Activated CD4-positive, CD25-positive, alpha-beta regulatory T cell treated with anti-CD3 and anti-CD28 coated beads, Interleukin-2, amount 50 U/mL, for 72 hours (primary cell): ENCODE data around the gene PRDM4.

Experiments
- DNase-seq: peaks from one replicate; pipeline ENCODE4 v3.0.0; 2021

Gene PRDM4

GRCh38 chr12:107760809-107761501 is at the start of gene PRDM4:
Gene PRDM4, minus strand, starts transcription at chr12:107761137. Its CDS starts 622 bp downstream, at chr12:107760515.
- DNase-seq: peak; percentile 95

- no peak for DNase-seq
Measured at GRCh38 chr12:107807471-107808150, 46.7 kb upstream of the PRDM4 start.

GRCh38 chr12:107805488-107806180 is 44.7 kb upstream of the PRDM4 start:
- no peak for DNase-seq

GRCh38 chr12:107803092-107803491 is 42.2 kb upstream of the PRDM4 start:
- DNase-seq: no peak

GRCh38 chr12:107801150-107801549 is 40.2 kb upstream of the PRDM4 start:
- no peak for DNase-seq

- DNase-seq: no peak
Measured at GRCh38 chr12:107798580-107798979, 37.6 kb upstream of the PRDM4 start.

- DNase-seq: no peak
Measured at GRCh38 chr12:107794451-107794850, 33.5 kb upstream of the PRDM4 start.

- DNase-seq: no peak
Measured at GRCh38 chr12:107791465-107792089, 30.6 kb upstream of the PRDM4 start.

GRCh38 chr12:107788690-107789458 is 27.9 kb upstream of the PRDM4 start:
- no peak for DNase-seq

GRCh38 chr12:107788281-107788680 is 27.3 kb upstream of the PRDM4 start:
- no peak for DNase-seq

- no peak for DNase-seq
Measured at GRCh38 chr12:107783406-107784376, 22.8 kb upstream of the PRDM4 start.

GRCh38 chr12:107782067-107782466 is 21.1 kb upstream of the PRDM4 start:
- no peak for DNase-seq

- no peak for DNase-seq
Measured at GRCh38 chr12:107780298-107780697, 19.4 kb upstream of the PRDM4 start.

GRCh38 chr12:107779077-107779831 is 18.3 kb upstream of the PRDM4 start:
- no peak for DNase-seq

- no peak for DNase-seq
Measured at GRCh38 chr12:107778383-107779025, 17.6 kb upstream of the PRDM4 start.

- no peak for DNase-seq
Measured at GRCh38 chr12:107776171-107776570, 15.2 kb upstream of the PRDM4 start.

GRCh38 chr12:107775093-107775721 is 14.3 kb upstream of the PRDM4 start:
- DNase-seq: no peak

GRCh38 chr12:107774349-107775029 is 13.6 kb upstream of the PRDM4 start, which contains the start of gene ASCL4:
Gene ASCL4, plus strand, starts transcription at chr12:107774704. Its CDS starts 515 bp downstream, at chr12:107775219.
- no peak for DNase-seq

GRCh38 chr12:107767466-107767865 is 6.5 kb upstream of the PRDM4 start:
- DNase-seq: no peak
